22Rv1 (cell line): ENCODE data around the gene CAPZB.

ENCODE experiments used
- H3K27ac ChIP-seq: fragments of 450-650 bp; 2 replicates; pipeline ENCODE4 v1.5.1; 2017
- CTCF ChIP-seq: fragments of 450-650 bp; IDR thresholded peaks from 2 replicates; pipeline ENCODE4 v1.5.1; 2017; ENCODE audit warnings: mild to moderate bottlenecking
- ZFX ChIP-seq: fragments of 450-650 bp; IDR thresholded peaks from 2 replicates; pipeline ENCODE4 v1.6.1; 2017; ENCODE audit warnings: antibody characterized with exemption, borderline replicate concordance

Gene CAPZB

GRCh38 chr1:19424651-19425570 lies 60.4 kb downstream of the CAPZB start:
- TF ChIP-seq ZFX = no peak
- TF ChIP-seq CTCF = no peak
- H3K27ac ChIP-seq = no peak overlapping the region

DNA sequence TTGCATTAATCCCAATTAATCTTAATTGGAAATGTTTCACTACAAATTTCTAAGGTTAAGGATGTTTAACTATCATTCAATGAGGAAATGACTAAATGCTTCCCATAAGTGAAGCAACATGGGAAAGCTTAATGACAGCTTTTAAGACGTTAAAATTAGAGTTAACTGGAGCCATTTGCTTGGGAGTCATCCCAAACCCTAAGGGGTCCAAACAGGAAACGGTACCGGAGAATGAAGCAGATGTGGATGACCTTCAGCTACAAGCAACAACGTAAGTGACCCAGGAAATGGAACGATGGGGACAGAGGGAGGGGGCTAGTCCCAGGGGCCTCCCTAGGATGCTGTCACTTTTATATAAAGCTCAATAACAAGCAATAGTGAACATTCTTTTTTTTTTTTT lies 62.2 kb downstream of the CAPZB start:
- no peak overlapping the region for H3K27ac ChIP-seq
- TF ChIP-seq ZFX = no peak
- no peak for TF ChIP-seq CTCF

DNA sequence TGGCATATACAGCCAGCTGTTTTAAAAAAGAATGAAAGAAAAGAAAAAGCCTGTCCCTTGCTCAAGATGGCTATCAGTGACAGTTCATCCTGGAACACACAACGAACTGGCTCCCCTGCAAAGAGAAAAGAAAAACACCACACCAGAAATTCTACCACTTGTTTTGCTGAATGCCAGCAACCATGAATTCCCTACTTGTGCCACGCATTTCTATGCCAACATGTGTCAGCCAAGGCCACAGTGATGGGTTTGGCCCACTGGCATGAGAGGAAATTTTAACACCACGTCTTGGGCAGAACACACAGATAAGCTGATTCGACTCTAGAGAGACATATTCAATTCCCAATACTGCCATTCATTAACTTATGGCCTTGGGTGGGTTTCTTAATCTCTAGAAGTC lies 64.0 kb downstream of the CAPZB start:
- TF ChIP-seq CTCF (no peak), ZFX (no peak)
- H3K27ac ChIP-seq = no peak overlapping the region; the same call in 1 of the 2 replicates

DNA sequence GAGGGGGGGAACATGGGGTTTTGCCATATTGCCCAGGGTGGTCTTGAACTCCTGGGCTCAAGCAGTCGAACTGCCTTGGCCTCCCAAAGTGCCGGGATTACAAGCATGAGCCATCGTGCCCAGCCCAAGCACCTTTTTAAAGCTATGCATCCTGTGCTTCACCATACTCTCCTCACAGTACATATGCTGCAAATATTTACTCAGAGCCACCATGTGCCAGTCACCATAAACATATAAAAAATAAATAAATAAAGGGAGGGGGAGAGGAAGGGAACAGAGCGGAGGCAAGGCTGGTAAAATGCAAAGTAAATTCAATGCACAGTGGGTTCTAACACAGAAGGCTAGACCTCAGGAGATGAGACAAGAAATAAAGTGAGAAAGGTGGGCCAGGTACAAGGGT lies 64.7 kb downstream of the CAPZB start:
- no peak for TF ChIP-seq ZFX
- no peak for TF ChIP-seq CTCF

GRCh38 chr1:19419691-19420090 lies 65.6 kb downstream of the CAPZB start:
- H3K27ac ChIP-seq = no peak overlapping the region
- TF ChIP-seq CTCF (no peak), ZFX (no peak)

More for the DNA sequence above, 64.7 kb downstream of the CAPZB start:
- no peak overlapping the region; the same call in 1 of the 2 replicates for H3K27ac ChIP-seq

- H3K27ac ChIP-seq = no peak overlapping the region
- TF ChIP-seq ZFX (no peak), CTCF (no peak)
These were observed 66.8 kb downstream of the CAPZB start for GRCh38 chr1:19418503-19418971.

DNA sequence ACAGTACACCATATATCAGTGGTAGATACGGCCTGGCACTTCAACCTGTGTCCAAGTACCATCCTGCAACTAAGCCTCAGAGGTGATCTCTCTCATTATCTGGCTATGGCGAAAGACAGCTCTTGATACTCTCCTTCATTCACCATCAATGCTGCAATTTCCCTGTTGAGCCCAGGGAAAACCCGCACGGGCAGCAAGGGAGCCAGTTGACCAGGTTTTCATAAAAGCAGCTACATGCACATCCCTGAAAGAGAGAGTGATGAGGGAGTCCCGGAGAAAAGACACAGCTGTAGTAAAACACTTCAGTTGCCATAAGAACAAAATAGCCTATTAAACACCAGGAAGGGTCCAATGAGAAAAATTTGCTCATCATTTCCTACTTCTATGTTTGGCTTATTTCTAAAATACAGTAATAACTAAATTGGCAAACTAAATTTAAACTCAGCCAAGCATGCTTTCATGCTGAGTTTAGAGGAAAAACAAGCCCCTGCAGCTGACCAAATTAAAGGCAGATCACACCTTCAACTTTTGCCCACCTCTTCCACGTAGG lies 68.3 kb downstream of the CAPZB start:
- TF ChIP-seq ZFX (no peak), CTCF (no peak)
- H3K27ac ChIP-seq = no peak overlapping the region
